ENCODE results near the gene ZNF775. TPM values are rescaled to one million over a fixed set of nuclear protein-coding genes. Genes with fewer than 3 reads are reported as not detected.

ZNF775 gene
- total and polyA plus RNA-seq, 2 of the 13 experiments (the other 11 are each of a cell fraction or from before 2014, with no cell fraction given): 3.1 to 3.2 TPM

GRCh38 chr7:150383710-150384397 lies 4.7 kb downstream of the ZNF775 start (continued):
- peak; percentile 80; the same call in 1 of the 2 replicates for TF ChIP-seq ZSCAN21 (CRISPR knock-in tag; IDR thresholded peaks at IDR 0.05; ENCODE audit: borderline replicate concordance)
- 0 out of 2 replicates have a peak, but pooled peaks have one; percentile 44 for TF ChIP-seq MED13 (CRISPR knock-in tag; IDR thresholded peaks at IDR 0.05)
- TF ChIP-seq ZNF225 (CRISPR knock-in tag; IDR thresholded peaks at IDR 0.05): no peak
- peak; percentile 23 for TF ChIP-seq ZFP36 (IDR thresholded peaks at IDR 0.05; ENCODE audit: borderline replicate concordance, low read depth, low read length, partially characterized antibody)
- TF ChIP-seq DDIT3 (CRISPR knock-in tag; IDR thresholded peaks at IDR 0.05): no peak
- no peak for TF ChIP-seq FOXM1 (CRISPR knock-in tag; IDR thresholded peaks at IDR 0.05)
- TF ChIP-seq ZNF549 (CRISPR knock-in tag; IDR thresholded peaks at IDR 0.05): no peak
- peak; percentile 99 for TF ChIP-seq MYNN (CRISPR knock-in tag; IDR thresholded peaks at IDR 0.05; ENCODE audit: low read depth)
- TF ChIP-seq, protein P1, sequence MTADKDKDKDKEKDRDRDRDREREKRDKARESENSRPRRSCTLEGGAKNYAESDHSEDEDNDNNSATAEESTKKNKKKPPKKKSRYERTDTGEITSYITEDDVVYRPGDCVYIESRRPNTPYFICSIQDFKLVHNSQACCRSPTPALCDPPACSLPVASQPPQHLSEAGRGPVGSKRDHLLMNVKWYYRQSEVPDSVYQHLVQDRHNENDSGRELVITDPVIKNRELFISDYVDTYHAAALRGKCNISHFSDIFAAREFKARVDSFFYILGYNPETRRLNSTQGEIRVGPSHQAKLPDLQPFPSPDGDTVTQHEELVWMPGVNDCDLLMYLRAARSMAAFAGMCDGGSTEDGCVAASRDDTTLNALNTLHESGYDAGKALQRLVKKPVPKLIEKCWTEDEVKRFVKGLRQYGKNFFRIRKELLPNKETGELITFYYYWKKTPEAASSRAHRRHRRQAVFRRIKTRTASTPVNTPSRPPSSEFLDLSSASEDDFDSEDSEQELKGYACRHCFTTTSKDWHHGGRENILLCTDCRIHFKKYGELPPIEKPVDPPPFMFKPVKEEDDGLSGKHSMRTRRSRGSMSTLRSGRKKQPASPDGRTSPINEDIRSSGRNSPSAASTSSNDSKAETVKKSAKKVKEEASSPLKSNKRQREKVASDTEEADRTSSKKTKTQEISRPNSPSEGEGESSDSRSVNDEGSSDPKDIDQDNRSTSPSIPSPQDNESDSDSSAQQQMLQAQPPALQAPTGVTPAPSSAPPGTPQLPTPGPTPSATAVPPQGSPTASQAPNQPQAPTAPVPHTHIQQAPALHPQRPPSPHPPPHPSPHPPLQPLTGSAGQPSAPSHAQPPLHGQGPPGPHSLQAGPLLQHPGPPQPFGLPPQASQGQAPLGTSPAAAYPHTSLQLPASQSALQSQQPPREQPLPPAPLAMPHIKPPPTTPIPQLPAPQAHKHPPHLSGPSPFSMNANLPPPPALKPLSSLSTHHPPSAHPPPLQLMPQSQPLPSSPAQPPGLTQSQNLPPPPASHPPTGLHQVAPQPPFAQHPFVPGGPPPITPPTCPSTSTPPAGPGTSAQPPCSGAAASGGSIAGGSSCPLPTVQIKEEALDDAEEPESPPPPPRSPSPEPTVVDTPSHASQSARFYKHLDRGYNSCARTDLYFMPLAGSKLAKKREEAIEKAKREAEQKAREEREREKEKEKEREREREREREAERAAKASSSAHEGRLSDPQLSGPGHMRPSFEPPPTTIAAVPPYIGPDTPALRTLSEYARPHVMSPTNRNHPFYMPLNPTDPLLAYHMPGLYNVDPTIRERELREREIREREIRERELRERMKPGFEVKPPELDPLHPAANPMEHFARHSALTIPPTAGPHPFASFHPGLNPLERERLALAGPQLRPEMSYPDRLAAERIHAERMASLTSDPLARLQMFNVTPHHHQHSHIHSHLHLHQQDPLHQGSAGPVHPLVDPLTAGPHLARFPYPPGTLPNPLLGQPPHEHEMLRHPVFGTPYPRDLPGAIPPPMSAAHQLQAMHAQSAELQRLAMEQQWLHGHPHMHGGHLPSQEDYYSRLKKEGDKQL (CRISPR knock-in tag; IDR thresholded peaks at IDR 0.05; ENCODE audit: low read depth): peak; percentile 51; the same call in 1 of the 2 replicates
- TF ChIP-seq EHMT2 (IDR thresholded peaks at IDR 0.05; ENCODE audit: borderline replicate concordance, low read depth, low read length): no peak
- peak; percentile 54 for TF ChIP-seq YY1 (IDR thresholded peaks at IDR 0.05; ENCODE audit: insufficient read depth, insufficient replicate concordance, low read depth, low read length)
- TF ChIP-seq CC2D1A (CRISPR knock-in tag; IDR thresholded peaks at IDR 0.05): no peak
- TF ChIP-seq SP1 (IDR thresholded peaks at IDR 0.05): no peak
- TF ChIP-seq SP1 (CRISPR knock-in tag; IDR thresholded peaks at IDR 0.05): peak; percentile 58
- no peak for TF ChIP-seq PHB2 (IDR thresholded peaks at IDR 0.05; ENCODE audit: partially characterized antibody)
- TF ChIP-seq ZNF589 (CRISPR knock-in tag; conservative IDR thresholded peaks at IDR 0.05): 0 out of 2 replicates have a peak, but pooled peaks have one; percentile 40
- TF ChIP-seq HNF4A (CRISPR knock-in tag; IDR thresholded peaks at IDR 0.05): peak; percentile 55
- TF ChIP-seq ZFAT (CRISPR knock-in tag; conservative IDR thresholded peaks at IDR 0.05): no peak
- no peak for TF ChIP-seq THYN1 (CRISPR knock-in tag; IDR thresholded peaks at IDR 0.05; ENCODE audit: borderline replicate concordance, low read depth)
- TF ChIP-seq, protein P2, sequence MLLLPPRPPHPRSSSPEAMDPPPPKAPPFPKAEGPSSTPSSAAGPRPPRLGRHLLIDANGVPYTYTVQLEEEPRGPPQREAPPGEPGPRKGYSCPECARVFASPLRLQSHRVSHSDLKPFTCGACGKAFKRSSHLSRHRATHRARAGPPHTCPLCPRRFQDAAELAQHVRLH (CRISPR knock-in tag; IDR thresholded peaks at IDR 0.05; ENCODE audit: borderline replicate concordance, low read depth): peak; percentile 57; the same call in 1 of the 2 replicates
- TF ChIP-seq PRPF4 (IDR thresholded peaks at IDR 0.05; ENCODE audit: low read depth, low read length, poor library complexity, severe bottlenecking): peak; percentile 78
- no peak for TF ChIP-seq GTF2F1 (IDR thresholded peaks at IDR 0.05; ENCODE audit: low read length)
- peak; percentile 72; the same call in 1 of the 2 replicates for TF ChIP-seq ZNF746 (CRISPR knock-in tag; IDR thresholded peaks at IDR 0.05)
- peak; percentile 66 for TF ChIP-seq EED (CRISPR knock-in tag; IDR thresholded peaks at IDR 0.05)
- TF ChIP-seq, protein P3, sequence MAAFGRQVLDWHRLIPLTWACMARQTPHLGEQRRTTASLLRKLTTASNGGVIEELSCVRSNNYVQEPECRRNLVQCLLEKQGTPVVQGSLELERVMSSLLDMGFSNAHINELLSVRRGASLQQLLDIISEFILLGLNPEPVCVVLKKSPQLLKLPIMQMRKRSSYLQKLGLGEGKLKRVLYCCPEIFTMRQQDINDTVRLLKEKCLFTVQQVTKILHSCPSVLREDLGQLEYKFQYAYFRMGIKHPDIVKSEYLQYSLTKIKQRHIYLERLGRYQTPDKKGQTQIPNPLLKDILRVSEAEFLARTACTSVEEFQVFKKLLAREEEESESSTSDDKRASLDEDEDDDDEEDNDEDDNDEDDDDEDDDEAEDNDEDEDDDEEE (CRISPR knock-in tag; IDR thresholded peaks at IDR 0.05): peak; percentile 23; the same call in 1 of the 2 replicates
